Spleen (tissue), 11 donors: ENCODE data around the gene ABCG4. TPM values are rescaled to one million over a fixed set of nuclear protein-coding genes. Genes with fewer than 3 reads are reported as not detected.
A peak's percentile ranks its signal among the peaks of the same experiment; 100 is the strongest.
"Not testable (repeated sequence)": the region's sequence is repeated elsewhere in the genome, so short reads cannot be mapped to it uniquely, and the experiment has no call there.

ENCODE experiments used
- DNase-seq: peaks from one replicate; pipeline ENCODE4 v3.0.0-alpha.2; 2020
- H3K27ac ChIP-seq, 8 donors: fragments of 200-600 bp; sonication (generic) in 7 of 8; 1 replicate in 4 of 8; 2 replicates in 4 of 8; pipeline versions ENCODE4 v1.5.0 to v1.8.0; 2016 to 2021; ENCODE audit warnings: inconsistent platforms in 4 of 8, mild to moderate bottlenecking in 4 of 8, moderate library complexity in 1 of 8
- H3K27me3 ChIP-seq, 7 donors: fragments of 200-600 bp; sonication (generic) in 6 of 7; replicated peaks in 1 of 7; 1 replicate in 4 of 7; 2 replicates in 3 of 7; pipeline versions ENCODE4 v1.5.0 to v1.8.0; 2016 to 2021; ENCODE audit warnings: inconsistent platforms in 3 of 7, mild to moderate bottlenecking in 1 of 7
- H3K36me3 ChIP-seq, 6 donors: fragments of 200-600 bp; sonication (generic) in 5 of 6; 1 replicate in 4 of 6; 2 replicates in 2 of 6; pipeline versions ENCODE4 v1.5.0 to v1.8.0; 2016 to 2021; ENCODE audit warnings: inconsistent platforms in 2 of 6
- H3K4me1 ChIP-seq, 6 donors: fragments of 200-600 bp; sonication (generic) in 5 of 6; 1 replicate in 3 of 6; 2 replicates in 3 of 6; pipeline versions ENCODE4 v1.5.0 to v1.8.0; 2016 to 2021; ENCODE audit warnings: inconsistent platforms in 3 of 6
- H3K4me3 ChIP-seq, 8 donors: fragments of 200-600 bp; sonication (generic) in 7 of 8; 1 replicate in 4 of 8; 2 replicates in 4 of 8; pipeline versions ENCODE4 v1.5.0 to v1.8.0; 2016 to 2021; ENCODE audit warnings: inconsistent platforms in 4 of 8, mild to moderate bottlenecking in 4 of 8, moderate library complexity in 2 of 8
- H3K9me3 ChIP-seq, 8 donors: fragments of 200-600 bp; sonication (generic) in 7 of 8; 1 replicate in 4 of 8; 2 replicates in 4 of 8; pipeline versions ENCODE4 v1.5.0 to v1.8.0; 2016 to 2021; ENCODE audit warnings: inconsistent platforms in 4 of 8
- CTCF ChIP-seq, 11 experiments: fragments of 200-600 bp in 7 of 11; fragments of 450-650 bp in 4 of 11; sonication (generic) in 4 of 11; IDR thresholded peaks in 8 of 11; conservative IDR thresholded peaks in 3 of 11; 1 replicate in 7 of 11; 2 replicates in 4 of 11; pipeline versions ENCODE4 v1.4.0 to v1.8.0; 2016 to 2021; ENCODE audit warnings: antibody characterized with exemption in 11 of 11, inconsistent platforms in 4 of 11, mild to moderate bottlenecking in 1 of 11
- POLR2A ChIP-seq, 3 donors: fragments of 450-650 bp; IDR thresholded peaks; one replicate each; pipeline ENCODE4 v1.5.1; 2017; ENCODE audit warnings: antibody characterized with exemption in 3 of 3, mild to moderate bottlenecking in 1 of 3
- POLR2AphosphoS5 ChIP-seq, 3 donors: sonication (generic); formaldehyde crosslinking; IDR thresholded peaks; one replicate each; pipeline ENCODE4 v1.5.1; 2017; ENCODE audit warnings: antibody characterized with exemption in 3 of 3
- WGBS, 5 donors: extraction: QIAGEN DNeasy Blood & Tissue Kit in 3 of 5; methylation state at CpG; one replicate each; pipeline versions ENCODE4 v1.1.5 to v1.1.7; 2013 to 2018; 5-methylcytosine and 5-hydroxymethylcytosine counted together
- intact Hi-C: fragments of 100-400 bp; cut with DNase I; formaldehyde crosslinking; loops from one replicate; pipeline ENCODE4 v1.15.0; 2023; ENCODE audit warnings: low total_unique reads
- polyA plus RNA-seq, 3 donors: library from polyadenylated mRNA; stranded (reverse); fragments of 200-250 nt; gene quantifications; one replicate each; pipeline ENCODE4 v1.2.1, GENCODE V29; 2013
- total RNA-seq, 7 donors: library from RNA; depleted of rRNA in 3 of 7; stranded (reverse); fragments of >200 nt in 3 of 7; fragmentation: NEBNext Ultra II Directional in 4 of 7; extraction: Animal tissue kit (Norgen Biotek cat#: 25700) in 4 of 7; gene quantifications; one replicate each; pipeline versions ENCODE4 v1.1.0 to v1.2.1, GENCODE V29; 2016 to 2021
- donor health status: healthy with polysubstance abuse.
- donor health status: DM: no; HTN: no; CAD: no; lungs with moderate emphysema.
- donor health status: DM: no; HTN: no; CAD: no.
- donor health status: Bipolar disorder and iron deficiency.
- donor health status: healthy.
- donor health status: DM: no; HTN: no; CAD: no.
- donor health status: DM: yes; HTN: yes; CAD: no.

The ABCG4 gene
- total and polyA plus RNA-seq, 10 donors, result 0.03 to 0.32 (median 0.20) TPM; not detected in 4

GRCh38 chr11:119101759-119102423 is 47.0 kb upstream of the ABCG4 start, which contains the start of gene DPAGT1:
Gene DPAGT1, minus strand, starts transcription at chr11:119101853. Its CDS starts 198 bp downstream, at chr11:119101655.
- Histone ChIP-seq H3K36me3 (peaks cover 0 to 25% (median 15%) of the 10 kb centered on the region in 6 donors), H3K27ac (peak within 1 kb of the TSS; percentile 85 to 98 (median 92)), H3K27me3 (no peaks in the 10 kb centered on the region), H3K4me1 (peaks cover 25 to 71% (median 47%) of the 10 kb centered on the region in 6 donors), H3K9me3 (no peaks in the 10 kb centered on the region), H3K4me3 (peak within 1 kb of the TSS; percentile 83 to 99 (median 92))
- DNase-seq, result peak; percentile 94
- intact Hi-C loops, result no loop called here
- TF ChIP-seq CTCF (IDR thresholded peaks at IDR 0.05 in 8 of 11, conservative IDR thresholded peaks at IDR 0.05 in 3 of 11), result no peak
- peak in 1 of 3 donors; percentile 57 for TF ChIP-seq POLR2A (IDR thresholded peaks at IDR 0.05)
- TF ChIP-seq POLR2AphosphoS5 (IDR thresholded peaks at IDR 0.05), result peak; percentile 6 to 82 (median 73)
- 0 to 1% (median 0%) methylated on average over 28 to 32 of the region's 32 CpGs for WGBS, 5 donors

GRCh38 chr11:119103161-119103664 is 45.6 kb upstream of the ABCG4 start:
- peak overlapping the region; percentile 85 to 98 (median 92) for H3K27ac ChIP-seq
- intact Hi-C loops, H3K9me3 ChIP-seq, H3K27me3 ChIP-seq: not testable (repeated sequence)
- H3K4me1 ChIP-seq, result peaks cover 27 to 68% (median 49%) of the 10 kb centered on the region in 6 donors
- H3K4me3 ChIP-seq, result peak overlapping the region in 6 of 8 donors; percentile 83 to 99 (median 92)
- WGBS, 5 donors, result 81 to 90% (median 86%) methylated on average over 18 of the region's 18 CpGs
- peaks cover 0 to 12% (median 2%) of the 10 kb centered on the region in 6 donors for H3K36me3 ChIP-seq
- peak; percentile 49 for DNase-seq

GRCh38 chr11:119103793-119104192 is 45.1 kb upstream of the ABCG4 start:
- TF ChIP-seq POLR2A (IDR thresholded peaks at IDR 0.05), result no peak
- TF ChIP-seq CTCF (IDR thresholded peaks at IDR 0.05 in 8 of 11, conservative IDR thresholded peaks at IDR 0.05 in 3 of 11), result no peak
- TF ChIP-seq POLR2AphosphoS5 (IDR thresholded peaks at IDR 0.05), result no peak
- peaks cover 0 to 7% (median 0%) of the 10 kb centered on the region in 6 donors for H3K36me3 ChIP-seq
- peaks cover 33 to 74% (median 54%) of the 10 kb centered on the region in 6 donors for H3K4me1 ChIP-seq
- intact Hi-C loops, result no loop called here
- H3K27ac ChIP-seq, result peak overlapping the region in 2 of 8 donors; percentile 91 to 92
- H3K9me3 ChIP-seq, result no peaks in the 10 kb centered on the region
- H3K4me3 ChIP-seq, result no peak overlapping the region
- H3K27me3 ChIP-seq, result no peaks in the 10 kb centered on the region
- WGBS, 5 donors, result 60 to 69% (median 66%) methylated on average over 4 of the region's 4 CpGs
- peak; percentile 12 for DNase-seq

GRCh38 chr11:119106564-119107537 is 42.0 kb upstream of the ABCG4 start, which contains the start of gene C2CD2L:
Gene C2CD2L, plus strand, starts transcription at chr11:119107344. Its CDS starts 398 bp downstream, at chr11:119107742.
- no peaks in the 10 kb centered on the region for H3K9me3 ChIP-seq
- H3K27me3 ChIP-seq, result no peaks in the 10 kb centered on the region
- peak within 1 kb of the TSS; percentile 82 to 99 (median 96) for H3K4me3 ChIP-seq
- intact Hi-C loops, result no loop called here
- WGBS, 5 donors, result 1 to 2% (median 2%) methylated on average over 9 to 49 of the region's 49 CpGs
- peaks cover 0 to 25% (median 11%) of the 10 kb centered on the region in 6 donors for H3K36me3 ChIP-seq
- TF ChIP-seq POLR2AphosphoS5 (IDR thresholded peaks at IDR 0.05), result peak; percentile 70 to 88 (median 85)
- TF ChIP-seq POLR2A (IDR thresholded peaks at IDR 0.05), result peak in 1 of 3 donors; percentile 31
- peak in 1 of 11 experiments; percentile 23 for TF ChIP-seq CTCF (IDR thresholded peaks at IDR 0.05 in 8 of 11, conservative IDR thresholded peaks at IDR 0.05 in 3 of 11)
- H3K4me1 ChIP-seq, result peaks cover 26 to 76% (median 54%) of the 10 kb centered on the region in 6 donors
- peak; percentile 97 for DNase-seq
- H3K27ac ChIP-seq, result peak within 1 kb of the TSS; percentile 66 to 94 (median 86)
